Hypothalamus (tissue), 51 donors: ENCODE data around the gene SIL1.

ENCODE experiments used
- DNase-seq, 51 donors: peaks; one replicate each; lab custom pipeline; 2025; lab: John Stamatoyannopoulos, UW

The SIL1 gene

GRCh38 chr5:138967791-138968448 lies 230.2 kb downstream of the SIL1 start:
- no peak for DNase-seq

- no peak for DNase-seq
Measured at GRCh38 chr5:138966236-138966985, 231.8 kb downstream of the SIL1 start.

GRCh38 chr5:138965626-138966025 lies 232.5 kb downstream of the SIL1 start:
- DNase-seq: no peak

- no peak for DNase-seq
Measured at GRCh38 chr5:138964647-138965201, 233.4 kb downstream of the SIL1 start.

- no peak for DNase-seq
Measured at GRCh38 chr5:138963763-138964371, 234.3 kb downstream of the SIL1 start.

GRCh38 chr5:138962614-138963370 lies 235.4 kb downstream of the SIL1 start:
- peak in 1 of 51 donors; percentile 11 for DNase-seq

- DNase-seq: no peak
Measured at GRCh38 chr5:138961729-138962128, 236.4 kb downstream of the SIL1 start.

- no peak for DNase-seq
Measured at GRCh38 chr5:138961221-138961620, 236.9 kb downstream of the SIL1 start.

- DNase-seq: no peak
Measured at GRCh38 chr5:138960145-138960692, 237.9 kb downstream of the SIL1 start.

GRCh38 chr5:138956801-138957200 lies 241.4 kb downstream of the SIL1 start:
- no peak for DNase-seq

- peak in 1 of 51 donors; percentile 32 for DNase-seq
Measured at GRCh38 chr5:138955671-138956295, 242.4 kb downstream of the SIL1 start.

- DNase-seq: peak in 19 of 51 donors; percentile 19 to 81 (median 48)
Measured at GRCh38 chr5:138955013-138955660, 243.0 kb downstream of the SIL1 start.

- peak in 2 of 51 donors; percentile 49 to 62 for DNase-seq
Measured at GRCh38 chr5:138954257-138955012, 243.7 kb downstream of the SIL1 start.

- peak in 50 of 51 donors; percentile 24 to 92 (median 78) for DNase-seq
Measured at GRCh38 chr5:138953387-138954256, 244.5 kb downstream of the SIL1 start.

GRCh38 chr5:138952962-138953361 lies 245.2 kb downstream of the SIL1 start:
- peak in 13 of 51 donors; percentile 38 to 75 (median 61) for DNase-seq

- peak in 1 of 51 donors; percentile 17 for DNase-seq
Measured at GRCh38 chr5:138951986-138952735, 246.0 kb downstream of the SIL1 start.
